HG02759 (cell line): Measurements from ENCODE around the gene TAF1C.
"Not testable (repeated sequence)": the region's sequence is repeated elsewhere in the genome, so short reads cannot be mapped to it uniquely, and the experiment has no call there.

Experiments
- ATAC-seq: cut with Tn5 transposase; IDR thresholded peaks from one replicate; pipeline ENCODE4 v1.9.1; 2021; ENCODE audit warnings: mild to moderate bottlenecking, moderate library complexity; ENCODE audit not compliant: unreplicated experiment

TAF1C gene

GRCh38 chr16:84209989-84210388 is 23.1 kb upstream of the TAF1C start:
- no peak for ATAC-seq

- no peak for ATAC-seq
Observed at GRCh38 chr16:84207879-84208278, 21.0 kb upstream of the TAF1C start.

GRCh38 chr16:84207251-84207650 is 20.4 kb upstream of the TAF1C start:
- no peak for ATAC-seq

GRCh38 chr16:84205976-84206691 is 19.3 kb upstream of the TAF1C start:
- no peak for ATAC-seq

GRCh38 chr16:84205123-84205522 is 18.3 kb upstream of the TAF1C start:
- ATAC-seq, result not testable (repeated sequence)

GRCh38 chr16:84204551-84204950 is 17.7 kb upstream of the TAF1C start:
- not testable (repeated sequence) for ATAC-seq

GRCh38 chr16:84199861-84200260 is 13.0 kb upstream of the TAF1C start:
- no peak for ATAC-seq

- ATAC-seq, result no peak
Observed at GRCh38 chr16:84199097-84199496, 12.2 kb upstream of the TAF1C start.

GRCh38 chr16:84198401-84198800 is 11.5 kb upstream of the TAF1C start:
- no peak for ATAC-seq

- no peak for ATAC-seq
Observed at GRCh38 chr16:84197466-84198128, 10.7 kb upstream of the TAF1C start.

- no peak for ATAC-seq
Observed at GRCh38 chr16:84196727-84197394, 10.0 kb upstream of the TAF1C start.

- no peak for ATAC-seq
Observed at GRCh38 chr16:84196101-84196500, 9.2 kb upstream of the TAF1C start.

- no peak for ATAC-seq
Observed at GRCh38 chr16:84195201-84196093, 8.6 kb upstream of the TAF1C start.

- peak; percentile 76 for ATAC-seq
Observed at GRCh38 chr16:84194470-84195200, 7.8 kb upstream of the TAF1C start.

GRCh38 chr16:84194018-84194417 is 7.2 kb upstream of the TAF1C start:
- ATAC-seq, result no peak

GRCh38 chr16:84193480-84193879 is 6.6 kb upstream of the TAF1C start:
- no peak for ATAC-seq

GRCh38 chr16:84191466-84191865 is 4.6 kb upstream of the TAF1C start:
- ATAC-seq, result no peak

GRCh38 chr16:84190731-84191388 is 4.0 kb upstream of the TAF1C start, which contains the start of gene ADAD2:
Gene ADAD2 (plus strand): TSS chr16:84191157. CDS start chr16:84191231, 74 bp downstream.
- ATAC-seq, result no peak

GRCh38 chr16:84184775-84185174 is 2.1 kb downstream of the TAF1C start:
- no peak for ATAC-seq
